Hepatocyte (in vitro differentiated cells): Measurements from ENCODE around the gene LRRC36. TPM values are rescaled to one million over a fixed set of nuclear protein-coding genes. Genes with fewer than 3 reads are reported as not detected.

Experiments used
- DNase-seq: peaks from one replicate; pipeline ENCODE4 v3.0.0-alpha.2; 2016; ENCODE audit warnings: low spot score
- H2AFZ ChIP-seq: fragments of 200-600 bp; sonication (generic); 2 replicates; pipeline ENCODE4 v1.6.0; 2016; ENCODE audit warnings: antibody characterized with exemption, mild to moderate bottlenecking
- H3K27ac ChIP-seq: fragments of 200-600 bp; sonication (generic); 2 replicates; pipeline ENCODE4 v1.5.1; 2016; ENCODE audit warnings: mild to moderate bottlenecking
- H3K27me3 ChIP-seq: fragments of 200-600 bp; sonication (generic); 2 replicates; pipeline ENCODE4 v1.6.1; 2016
- H3K36me3 ChIP-seq: fragments of 200-600 bp; sonication (generic); replicated peaks from 2 replicates; pipeline ENCODE4 v1.5.1; 2016; ENCODE audit warnings: low read depth; ENCODE audit not compliant: insufficient read depth
- H3K4me1 ChIP-seq: fragments of 200-600 bp; sonication (generic); 2 replicates; pipeline ENCODE4 v1.5.1; 2016; ENCODE audit warnings: mild to moderate bottlenecking, moderate library complexity; ENCODE audit not compliant: insufficient read depth
- H3K4me2 ChIP-seq: fragments of 200-600 bp; sonication (generic); 2 replicates; pipeline ENCODE4 v1.6.0; 2016
- H3K4me3 ChIP-seq: fragments of 200-600 bp; sonication (generic); 2 replicates; pipeline ENCODE4 v1.5.1; 2016; ENCODE audit warnings: mild to moderate bottlenecking
- H3K79me2 ChIP-seq: fragments of 200-600 bp; sonication (generic); 2 replicates; pipeline ENCODE4 v1.6.0; 2017; ENCODE audit warnings: mild to moderate bottlenecking
- H3K9me2 ChIP-seq: fragments of 200-600 bp; sonication (generic); replicated peaks from 2 replicates; pipeline ENCODE4 v1.6.0; 2017; ENCODE audit warnings: mild to moderate bottlenecking; ENCODE audit not compliant: insufficient read depth
- H3K9me3 ChIP-seq: fragments of 200-600 bp; sonication (generic); 2 replicates; pipeline ENCODE4 v1.5.1; 2016; ENCODE audit warnings: low read depth, mild to moderate bottlenecking
- H4K20me1 ChIP-seq: fragments of 200-600 bp; sonication (generic); 2 replicates; pipeline ENCODE4 v1.6.0; 2016; ENCODE audit warnings: mild to moderate bottlenecking; ENCODE audit not compliant: insufficient read depth, poor library complexity, severe bottlenecking
- CTCF ChIP-seq: fragments of 200-600 bp; sonication (generic); IDR thresholded peaks from 2 replicates; pipeline ENCODE4 v1.5.1; 2016; ENCODE audit warnings: antibody characterized with exemption, mild to moderate bottlenecking; ENCODE audit not compliant: poor library complexity
- EZH2 ChIP-seq: fragments of 200-600 bp; sonication (generic); IDR thresholded peaks from 2 replicates; pipeline ENCODE4 v1.6.1; 2016; ENCODE audit warnings: antibody characterized with exemption, mild to moderate bottlenecking, borderline replicate concordance
- EZH2phosphoT487 ChIP-seq: fragments of 200-600 bp; sonication (generic); IDR thresholded peaks from one replicate; pipeline ENCODE4 v1.6.1; 2018; ENCODE audit warnings: antibody characterized with exemption, mild to moderate bottlenecking, low read depth, moderate library complexity; ENCODE audit not compliant: unreplicated experiment, severe bottlenecking
- WGBS: methylation state at CpG from one replicate; pipeline ENCODE4 v1.1.6; 2016; ENCODE audit warnings: low lambda C conversion rate; ENCODE audit errors: missing lambda C conversion rate; 5-methylcytosine and 5-hydroxymethylcytosine counted together
- polyA plus RNA-seq: library from polyadenylated mRNA; unstranded; fragments of >200 nt; fragmentation: Nextera tagmentation; extraction: Ambion mirVana; gene quantifications from 2 replicates; pipeline ENCODE4 v1.2.1, GENCODE V29; 2016
- total RNA-seq: library from RNA; depleted of rRNA; stranded (reverse); fragments of >200 nt; gene quantifications from 2 replicates; pipeline ENCODE4 v1.2.3, GENCODE V29; 2014

The LRRC36 gene
- total and polyA plus RNA-seq, 2 experiments from 2014 or later: 0.23 to 0.69 TPM

- H3K4me3 ChIP-seq: no peak overlapping the region
- peaks cover 9% of the 10 kb centered on the region for H3K27me3 ChIP-seq
- no peak for DNase-seq
- no peak overlapping the region for H3K27ac ChIP-seq
- 41% methylated on average over 5 of the region's 5 CpGs for WGBS
- no peaks in the 10 kb centered on the region for H3K9me2 ChIP-seq
- TF ChIP-seq EZH2 (no peak), EZH2phosphoT487 (no peak)
- peaks cover 12% of the 10 kb centered on the region for H3K4me1 ChIP-seq
- H3K9me3 ChIP-seq: no peaks in the 10 kb centered on the region
- H3K4me2 ChIP-seq: no peak overlapping the region
- H2AFZ ChIP-seq: no peak overlapping the region
- H3K79me2 ChIP-seq: no peaks in the 10 kb centered on the region
- H4K20me1 ChIP-seq: no peaks in the 10 kb centered on the region
- H3K36me3 ChIP-seq: no peaks in the 10 kb centered on the region
Observed at GRCh38 chr16:67424261-67424615, 97.6 kb downstream of the LRRC36 start.

- Histone ChIP-seq H3K27ac (no peak overlapping the region), H3K79me2 (no peaks in the 10 kb centered on the region), H3K4me3 (no peak overlapping the region), H3K9me2 (no peaks in the 10 kb centered on the region), H3K4me2 (peak overlapping the region; percentile 21), H3K27me3 (peaks cover 17% of the 10 kb centered on the region), H2AFZ (no peak overlapping the region), H4K20me1 (no peaks in the 10 kb centered on the region), H3K4me1 (peaks cover 12% of the 10 kb centered on the region), H3K36me3 (no peaks in the 10 kb centered on the region), H3K9me3 (no peaks in the 10 kb centered on the region)
- TF ChIP-seq CTCF (no peak), EZH2phosphoT487 (no peak), EZH2 (no peak)
- 33% methylated on average over 6 of the region's 6 CpGs for WGBS
- DNase-seq: no peak
Observed at GRCh38 chr16:67425061-67425460, 98.4 kb downstream of the LRRC36 start.

- no peak overlapping the region for H3K27ac ChIP-seq
- H3K4me2 ChIP-seq: no peak overlapping the region
- no peaks in the 10 kb centered on the region for H3K36me3 ChIP-seq
- DNase-seq: no peak
- H3K4me3 ChIP-seq: no peak overlapping the region
- no peaks in the 10 kb centered on the region for H3K79me2 ChIP-seq
- TF ChIP-seq EZH2phosphoT487: no peak
- no peak for TF ChIP-seq EZH2
- no peak for TF ChIP-seq CTCF
- H3K4me1 ChIP-seq: peaks cover 16% of the 10 kb centered on the region
- WGBS: 51% methylated on average over 4 of the region's 4 CpGs
- H4K20me1 ChIP-seq: no peaks in the 10 kb centered on the region
- H3K27me3 ChIP-seq: peaks cover 22% of the 10 kb centered on the region
- H2AFZ ChIP-seq: no peak overlapping the region
- no peaks in the 10 kb centered on the region for H3K9me3 ChIP-seq
- no peaks in the 10 kb centered on the region for H3K9me2 ChIP-seq
Observed at GRCh38 chr16:67425580-67425979, 99.0 kb downstream of the LRRC36 start.

- Histone ChIP-seq H3K4me2 (no peak overlapping the region), H4K20me1 (no peaks in the 10 kb centered on the region), H3K4me3 (no peak overlapping the region), H3K27me3 (peaks cover 23% of the 10 kb centered on the region), H3K79me2 (no peaks in the 10 kb centered on the region), H3K9me3 (no peaks in the 10 kb centered on the region), H3K36me3 (no peaks in the 10 kb centered on the region), H3K4me1 (peaks cover 19% of the 10 kb centered on the region), H3K27ac (no peak overlapping the region), H2AFZ (no peak overlapping the region), H3K9me2 (no peaks in the 10 kb centered on the region)
- TF ChIP-seq EZH2: no peak
- TF ChIP-seq CTCF: no peak
- TF ChIP-seq EZH2phosphoT487: no peak
- DNase-seq: no peak
- 88% methylated on average over 7 of the region's 7 CpGs for WGBS
Observed at GRCh38 chr16:67426022-67426421, 99.4 kb downstream of the LRRC36 start.
